Bone marrow (tissue), 2 donors: ENCODE data around the gene ACTA1.
A peak's percentile ranks its signal among the peaks of the same experiment; 100 is the strongest.
"Not testable (repeated sequence)": the region's sequence is repeated elsewhere in the genome, so short reads cannot be mapped to it uniquely, and the experiment has no call there.

Experiments
- DNase-seq, 2 donors: peaks; one replicate each; lab custom pipeline; 2025; lab: John Stamatoyannopoulos, UW

ACTA1 gene

GRCh38 chr1:229434005-229434640 lies at the start of gene ACTA1:
ACTA1 (minus strand) TSS chr1:229434094; CDS start chr1:229433115, 979 bp downstream.
- DNase-seq: no peak

- DNase-seq: no peak
These were observed 48.6 kb upstream of the ACTA1 start for GRCh38 chr1:229482511-229482910.

GRCh38 chr1:229480495-229480894 lies 46.6 kb upstream of the ACTA1 start:
- DNase-seq: no peak

GRCh38 chr1:229479660-229480399 lies 45.9 kb upstream of the ACTA1 start:
- peak in 1 of 2 donors; percentile 9 for DNase-seq

GRCh38 chr1:229478852-229479251 lies 45.0 kb upstream of the ACTA1 start:
- DNase-seq: no peak

GRCh38 chr1:229475859-229476258 lies 42.0 kb upstream of the ACTA1 start:
- DNase-seq: not testable (repeated sequence)

- DNase-seq: no peak
These were observed 40.6 kb upstream of the ACTA1 start for GRCh38 chr1:229474509-229474908.

- DNase-seq: no peak
These were observed 37.3 kb upstream of the ACTA1 start for GRCh38 chr1:229471175-229471574.

GRCh38 chr1:229470406-229471043 lies 36.6 kb upstream of the ACTA1 start:
- DNase-seq: no peak

- no peak for DNase-seq
These were observed 33.0 kb upstream of the ACTA1 start for GRCh38 chr1:229466887-229467286.

GRCh38 chr1:229464672-229465071 lies 30.8 kb upstream of the ACTA1 start:
- DNase-seq: no peak

- no peak for DNase-seq
These were observed 27.3 kb upstream of the ACTA1 start for GRCh38 chr1:229461032-229461668.

- DNase-seq: no peak
These were observed 25.9 kb upstream of the ACTA1 start for GRCh38 chr1:229459815-229460214.

GRCh38 chr1:229457436-229457835 lies 23.5 kb upstream of the ACTA1 start:
- no peak for DNase-seq

- no peak for DNase-seq
These were observed 22.1 kb upstream of the ACTA1 start for GRCh38 chr1:229456016-229456415.

GRCh38 chr1:229454056-229454455 lies 20.2 kb upstream of the ACTA1 start:
- DNase-seq: no peak

GRCh38 chr1:229452956-229453801 lies 19.3 kb upstream of the ACTA1 start:
- peak in 1 of 2 donors; percentile 59 for DNase-seq

GRCh38 chr1:229448845-229449244 lies 15.0 kb upstream of the ACTA1 start:
- no peak for DNase-seq

GRCh38 chr1:229448354-229448753 lies 14.5 kb upstream of the ACTA1 start:
- no peak for DNase-seq

- no peak for DNase-seq
These were observed 13.9 kb upstream of the ACTA1 start for GRCh38 chr1:229447809-229448252.

GRCh38 chr1:229445828-229446227 lies 11.9 kb upstream of the ACTA1 start:
- no peak for DNase-seq
